Measurements from ENCODE around the gene TCFL5.

DNA sequence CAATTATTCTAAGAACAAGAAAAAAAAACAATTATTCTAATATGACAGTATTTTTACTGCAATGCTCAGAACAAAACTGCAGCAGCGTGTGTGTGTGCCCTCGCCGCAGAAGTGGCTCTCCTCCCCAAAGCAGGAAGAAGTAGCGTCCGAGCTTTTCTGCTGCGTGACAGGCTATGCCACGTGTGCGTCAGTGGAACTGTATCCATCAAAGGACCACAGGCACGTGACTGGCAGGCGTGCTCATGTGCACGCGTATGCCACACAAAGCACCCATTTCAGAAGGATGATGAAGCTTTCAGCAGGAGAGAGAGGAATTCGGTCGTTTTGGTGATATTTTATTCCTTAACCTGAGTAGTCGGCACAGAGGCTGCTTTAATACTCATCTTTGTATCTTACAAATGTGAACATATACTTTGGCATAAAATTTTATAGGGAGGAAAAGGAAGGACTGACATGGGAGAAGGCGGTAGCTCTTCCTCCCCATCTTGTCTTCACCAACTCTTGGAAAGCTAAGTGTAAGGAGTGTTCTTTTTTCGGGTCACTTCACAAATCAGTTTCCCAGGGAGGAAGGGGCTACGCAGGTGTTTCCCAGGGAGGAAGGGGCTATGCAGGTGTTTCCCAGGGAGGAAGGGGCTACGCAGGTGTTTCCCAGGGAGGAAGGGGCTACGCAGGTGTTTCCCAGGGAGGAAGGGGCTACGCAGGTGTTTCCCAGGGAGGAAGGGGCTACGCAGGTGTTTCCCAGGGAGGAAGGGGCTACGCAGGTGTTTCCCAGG, 3.4 kb downstream of the TCFL5 start:
- TF ChIP-seq, protein P1, sequence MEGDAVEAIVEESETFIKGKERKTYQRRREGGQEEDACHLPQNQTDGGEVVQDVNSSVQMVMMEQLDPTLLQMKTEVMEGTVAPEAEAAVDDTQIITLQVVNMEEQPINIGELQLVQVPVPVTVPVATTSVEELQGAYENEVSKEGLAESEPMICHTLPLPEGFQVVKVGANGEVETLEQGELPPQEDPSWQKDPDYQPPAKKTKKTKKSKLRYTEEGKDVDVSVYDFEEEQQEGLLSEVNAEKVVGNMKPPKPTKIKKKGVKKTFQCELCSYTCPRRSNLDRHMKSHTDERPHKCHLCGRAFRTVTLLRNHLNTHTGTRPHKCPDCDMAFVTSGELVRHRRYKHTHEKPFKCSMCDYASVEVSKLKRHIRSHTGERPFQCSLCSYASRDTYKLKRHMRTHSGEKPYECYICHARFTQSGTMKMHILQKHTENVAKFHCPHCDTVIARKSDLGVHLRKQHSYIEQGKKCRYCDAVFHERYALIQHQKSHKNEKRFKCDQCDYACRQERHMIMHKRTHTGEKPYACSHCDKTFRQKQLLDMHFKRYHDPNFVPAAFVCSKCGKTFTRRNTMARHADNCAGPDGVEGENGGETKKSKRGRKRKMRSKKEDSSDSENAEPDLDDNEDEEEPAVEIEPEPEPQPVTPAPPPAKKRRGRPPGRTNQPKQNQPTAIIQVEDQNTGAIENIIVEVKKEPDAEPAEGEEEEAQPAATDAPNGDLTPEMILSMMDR (IDR thresholded peaks at IDR 0.05), result no peak
- TF ChIP-seq POLR2A (IDR thresholded peaks at IDR 0.05), result no peak
